Measurements from ENCODE around the gene MLLT1.

DNA sequence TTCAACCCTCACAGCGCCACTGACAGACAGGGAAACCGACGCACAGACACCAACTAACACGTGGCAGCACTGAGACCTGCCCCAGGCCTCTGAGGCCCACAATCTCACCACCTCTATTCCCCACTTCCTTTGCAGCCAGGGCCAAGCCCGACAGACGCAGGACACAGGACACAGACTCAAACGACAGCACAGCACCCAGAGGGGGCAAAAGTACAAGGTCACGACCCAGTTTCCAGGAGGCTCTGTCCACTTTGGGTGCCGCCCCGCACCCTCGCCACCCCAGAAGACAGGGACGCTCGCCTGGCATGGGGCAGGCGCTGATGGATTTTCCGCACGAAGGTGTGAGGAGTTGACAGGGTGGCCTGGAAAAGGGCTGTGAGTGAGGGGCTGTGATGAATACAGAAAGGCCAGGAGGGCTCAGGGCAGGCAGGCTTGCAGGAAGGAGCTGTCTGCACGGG, 48.8 kb downstream of the MLLT1 start:
- TF ChIP-seq CTCF (IDR thresholded peaks at IDR 0.05) (no peak), POLR2A (IDR thresholded peaks at IDR 0.05) (no peak)

Measured in uterus (tissue), 2 donors.